ENCODE data around the gene TTLL11.

DNA sequence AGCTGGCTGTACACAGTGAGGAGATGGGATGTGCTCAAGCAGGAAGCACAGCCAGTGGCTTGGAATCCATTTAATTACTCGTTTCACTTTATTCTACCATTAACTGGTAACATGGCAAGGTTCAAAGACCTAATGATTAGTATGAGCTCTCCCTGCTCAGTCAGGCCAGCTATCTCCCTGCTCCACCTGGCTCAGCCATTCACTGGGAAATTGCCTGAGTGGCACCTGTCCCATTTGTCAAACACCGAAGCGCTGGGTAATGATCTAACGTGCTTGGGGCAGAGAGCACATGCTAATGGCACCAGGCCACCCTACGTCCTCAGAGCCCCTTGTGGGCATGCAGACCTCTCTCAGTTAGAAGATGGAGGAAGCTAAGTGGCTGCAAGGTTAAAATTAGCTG lies 162.2 kb downstream of the TTLL11 start:
- TF ChIP-seq, protein P1, sequence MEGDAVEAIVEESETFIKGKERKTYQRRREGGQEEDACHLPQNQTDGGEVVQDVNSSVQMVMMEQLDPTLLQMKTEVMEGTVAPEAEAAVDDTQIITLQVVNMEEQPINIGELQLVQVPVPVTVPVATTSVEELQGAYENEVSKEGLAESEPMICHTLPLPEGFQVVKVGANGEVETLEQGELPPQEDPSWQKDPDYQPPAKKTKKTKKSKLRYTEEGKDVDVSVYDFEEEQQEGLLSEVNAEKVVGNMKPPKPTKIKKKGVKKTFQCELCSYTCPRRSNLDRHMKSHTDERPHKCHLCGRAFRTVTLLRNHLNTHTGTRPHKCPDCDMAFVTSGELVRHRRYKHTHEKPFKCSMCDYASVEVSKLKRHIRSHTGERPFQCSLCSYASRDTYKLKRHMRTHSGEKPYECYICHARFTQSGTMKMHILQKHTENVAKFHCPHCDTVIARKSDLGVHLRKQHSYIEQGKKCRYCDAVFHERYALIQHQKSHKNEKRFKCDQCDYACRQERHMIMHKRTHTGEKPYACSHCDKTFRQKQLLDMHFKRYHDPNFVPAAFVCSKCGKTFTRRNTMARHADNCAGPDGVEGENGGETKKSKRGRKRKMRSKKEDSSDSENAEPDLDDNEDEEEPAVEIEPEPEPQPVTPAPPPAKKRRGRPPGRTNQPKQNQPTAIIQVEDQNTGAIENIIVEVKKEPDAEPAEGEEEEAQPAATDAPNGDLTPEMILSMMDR (IDR thresholded peaks at IDR 0.05; ENCODE audit: low read depth, low read length), result no peak
- TF ChIP-seq POLR2A (IDR thresholded peaks at IDR 0.05; ENCODE audit: extremely low read depth, insufficient read length) (no peak), MYC (IDR thresholded peaks at IDR 0.05; ENCODE audit: low read depth, low read length) (no peak)
- TF ChIP-seq, protein P2, sequence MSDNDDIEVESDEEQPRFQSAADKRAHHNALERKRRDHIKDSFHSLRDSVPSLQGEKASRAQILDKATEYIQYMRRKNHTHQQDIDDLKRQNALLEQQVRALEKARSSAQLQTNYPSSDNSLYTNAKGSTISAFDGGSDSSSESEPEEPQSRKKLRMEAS (IDR thresholded peaks at IDR 0.05; ENCODE audit: low read depth, low read length), result no peak
